H1 (cell line): Measurements from ENCODE around the gene TTC38. TPM values are rescaled to one million over a fixed set of nuclear protein-coding genes. Genes with fewer than 3 reads are reported as not detected.

Experiments
- CTCF ChIA-PET: fragments of 300-600 bp; sonication (Branson Sonifier 250); formaldehyde crosslinking; loops from one replicate; lab custom pipeline; 2021; ENCODE audit not compliant: partially characterized antibody; lab: Charles Lee
- POLR2A ChIA-PET: fragments of 300-600 bp; sonication (Branson Sonifier 250); formaldehyde crosslinking; loops from one replicate; lab custom pipeline; 2021; ENCODE audit warnings: inconsistent platforms; ENCODE audit not compliant: partially characterized antibody; lab: Charles Lee
- DNase-seq, 2 experiments: peaks; one replicate each; pipeline versions ENCODE4 v3.0.0 to v3.0.0-alpha.2; 2010 to 2022; ENCODE audit warnings: low spot score in 2 of 2, low read depth in 1 of 2, mixed read lengths in 1 of 2
- FAIRE-seq: peaks from 2 replicates; lab custom pipeline; 2011; peaks lifted over from hg19 to GRCh38; lab: Jason Lieb, UNC
- H2AFZ ChIP-seq: 2 replicates; pipeline ENCODE4 v1.8.1; 2012; ENCODE audit warnings: low read length, inconsistent platforms
- H2AK5ac ChIP-seq: 2 replicates; pipeline ENCODE4 v1.6.1; 2013; ENCODE audit warnings: low read depth, low read length
- H2BK120ac ChIP-seq: replicated peaks from 2 replicates; pipeline ENCODE3; 2013; ENCODE audit warnings: low read depth, low read length, inconsistent platforms
- H2BK12ac ChIP-seq: 2 replicates; pipeline ENCODE4 v1.6.1; 2013; ENCODE audit warnings: low read depth, low read length
- H2BK15ac ChIP-seq: 2 replicates; pipeline ENCODE4 v1.6.1; 2013; ENCODE audit warnings: low read length
- H2BK20ac ChIP-seq: 2 replicates; pipeline ENCODE4 v1.6.1; 2013; ENCODE audit warnings: low read length
- H2BK5ac ChIP-seq: 2 replicates; pipeline ENCODE4 v1.6.1; 2013; ENCODE audit warnings: low read depth, low read length
- H3K14ac ChIP-seq: 2 replicates; pipeline ENCODE4 v1.6.1; 2013; ENCODE audit warnings: inconsistent platforms; ENCODE audit not compliant: insufficient read length
- H3K18ac ChIP-seq: 2 replicates; pipeline ENCODE4 v1.6.1; 2013; ENCODE audit warnings: low read length; ENCODE audit errors: extremely low read depth
- H3K23ac ChIP-seq: 2 replicates; pipeline ENCODE4 v1.6.1; 2013; ENCODE audit warnings: inconsistent platforms; ENCODE audit not compliant: insufficient read length
- H3K23me2 ChIP-seq: 2 replicates; pipeline ENCODE4 v1.6.1; 2013; ENCODE audit warnings: low read depth, low read length
- H3K27ac ChIP-seq: 2 replicates; pipeline ENCODE4 v1.6.1; 2011; ENCODE audit warnings: low read depth, low read length, inconsistent platforms
- H3K27me3 ChIP-seq, 4 experiments: replicated peaks in 1 of 4; 1 replicate in 1 of 4; 2 replicates in 3 of 4; pipeline versions ENCODE4 v1.6.1 to v1.8.1; 2011 to 2013; ENCODE audit warnings: low read length in 3 of 4, mild to moderate bottlenecking in 3 of 4, inconsistent platforms in 2 of 4, mixed read lengths in 2 of 4, moderate library complexity in 1 of 4; ENCODE audit not compliant: control insufficient read depth in 3 of 4, insufficient read depth in 3 of 4; ENCODE audit errors: extremely low read depth in 1 of 4
- H3K36me3 ChIP-seq, 4 experiments: 2 replicates each; pipeline versions ENCODE4 v1.6.1 to v1.8.1; 2011 to 2013; ENCODE audit warnings: mild to moderate bottlenecking in 4 of 4, low read length in 3 of 4, moderate library complexity in 2 of 4, control low read depth in 1 of 4, inconsistent platforms in 1 of 4; ENCODE audit not compliant: insufficient read depth in 4 of 4, control insufficient read depth in 2 of 4
- H3K4ac ChIP-seq: replicated peaks from 2 replicates; pipeline ENCODE3; 2013; ENCODE audit warnings: low read length, low read depth, mixed read lengths, inconsistent platforms; ENCODE audit not compliant: insufficient read length
- H3K4me1 ChIP-seq, 4 experiments: replicated peaks in 1 of 4; 1 replicate in 1 of 4; 2 replicates in 3 of 4; pipeline versions ENCODE4 v1.6.1 to v1.8.1; 2011 to 2013; ENCODE audit warnings: low read length in 3 of 4, inconsistent platforms in 2 of 4, mixed read lengths in 1 of 4; ENCODE audit not compliant: insufficient read depth in 4 of 4, control insufficient read depth in 3 of 4
- H3K4me2 ChIP-seq, 2 experiments: 2 replicates each; pipeline versions ENCODE4 v1.6.1 to v1.8.1; 2011 to 2013; ENCODE audit warnings: low read depth in 2 of 2, low read length in 2 of 2, control low read depth in 1 of 2, inconsistent platforms in 1 of 2, mild to moderate bottlenecking in 1 of 2; ENCODE audit not compliant: insufficient read depth in 1 of 2
- H3K4me3 ChIP-seq, 4 experiments: fragments of 200-600, 300-600 bp in 1 of 4; sonication (generic), shearing (Covaris generic), sonication (Bioruptor Twin) in 1 of 4; 2 replicates each; pipeline versions ENCODE4 v1.5.1 to v1.8.1; 2011 to 2016; ENCODE audit warnings: low read length in 4 of 4, low read depth in 3 of 4, control low read depth in 2 of 4, inconsistent platforms in 2 of 4, mild to moderate bottlenecking in 2 of 4, mixed read lengths in 1 of 4, moderate library complexity in 1 of 4; ENCODE audit not compliant: insufficient read depth in 2 of 4; ENCODE audit errors: extremely low read depth in 1 of 4
- H3K56ac ChIP-seq: replicated peaks from 2 replicates; pipeline ENCODE3; 2013; ENCODE audit warnings: low read depth, mild to moderate bottlenecking, mixed read lengths, low read length, inconsistent platforms; ENCODE audit not compliant: insufficient read length
- H3K79me1 ChIP-seq: 2 replicates; pipeline ENCODE4 v1.6.1; 2013; ENCODE audit warnings: low read depth, low read length, control low read depth
- H3K79me2 ChIP-seq, 2 experiments: 2 replicates each; pipeline versions ENCODE4 v1.6.1 to v1.8.1; 2012 to 2013; ENCODE audit warnings: low read length in 2 of 2, mild to moderate bottlenecking in 2 of 2, inconsistent platforms in 1 of 2; ENCODE audit not compliant: insufficient read depth in 2 of 2, control insufficient read depth in 1 of 2
- H3K9ac ChIP-seq, 4 experiments: replicated peaks in 1 of 4; 1 replicate in 1 of 4; 2 replicates in 3 of 4; pipeline versions ENCODE4 v1.6.1 to v1.8.1; 2011 to 2013; ENCODE audit warnings: low read depth in 3 of 4, low read length in 3 of 4, control low read depth in 2 of 4, mild to moderate bottlenecking in 2 of 4, moderate library complexity in 2 of 4, inconsistent platforms in 1 of 4; ENCODE audit errors: extremely low read depth in 1 of 4
- H3K9me3 ChIP-seq, 2 experiments: 2 replicates each; pipeline versions ENCODE4 v1.6.1 to v1.8.1; 2012 to 2013; ENCODE audit warnings: mild to moderate bottlenecking in 2 of 2, moderate library complexity in 2 of 2, control low read depth in 1 of 2, inconsistent platforms in 1 of 2, low read depth in 1 of 2, low read length in 1 of 2, mixed read lengths in 1 of 2; ENCODE audit not compliant: insufficient read depth in 2 of 2
- H4K20me1 ChIP-seq, 2 experiments: replicated peaks in 1 of 2; 2 replicates each; pipeline versions ENCODE3 to v1.8.1; 2011 to 2013; ENCODE audit warnings: inconsistent platforms in 2 of 2, low read length in 2 of 2, mild to moderate bottlenecking in 1 of 2; ENCODE audit not compliant: insufficient read depth in 2 of 2, control insufficient read depth in 1 of 2
- H4K5ac ChIP-seq: 2 replicates; pipeline ENCODE4 v1.6.1; 2013; ENCODE audit warnings: low read length, low read depth, mixed read lengths, inconsistent platforms; ENCODE audit not compliant: insufficient read length
- H4K8ac ChIP-seq: 2 replicates; pipeline ENCODE4 v1.8.0; 2013; ENCODE audit warnings: mild to moderate bottlenecking, moderate library complexity, low read length, inconsistent platforms; ENCODE audit not compliant: insufficient read depth; ENCODE audit errors: extremely low read depth
- H4K91ac ChIP-seq: replicated peaks from 2 replicates; pipeline ENCODE3; 2013; ENCODE audit warnings: low read length, mixed read lengths, inconsistent platforms; ENCODE audit not compliant: insufficient read length
- ASH2L ChIP-seq: fragments of 200-600, 300-600 bp; sonication (generic); IDR thresholded peaks from one replicate; pipeline ENCODE4 v1.7.1; 2017; ENCODE audit warnings: low read length
- CTBP2 ChIP-seq: IDR thresholded peaks from 2 replicates; pipeline ENCODE4 v1.7.0; 2011; ENCODE audit warnings: borderline replicate concordance, mild to moderate bottlenecking, moderate library complexity, mixed read lengths, low read length; ENCODE audit not compliant: insufficient read depth, insufficient read length
- EGR1 ChIP-seq: IDR thresholded peaks from 2 replicates; pipeline ENCODE4 v1.6.1; 2011; ENCODE audit warnings: low read depth, low read length, borderline replicate concordance
- EP300 ChIP-seq, 2 experiments: IDR thresholded peaks; 1 replicate in 1 of 2; 2 replicates in 1 of 2; pipeline ENCODE4 v1.6.1; 2011 to 2012; ENCODE audit warnings: low read depth in 2 of 2, low read length in 2 of 2, mild to moderate bottlenecking in 2 of 2, borderline replicate concordance in 1 of 2, inconsistent platforms in 1 of 2, moderate library complexity in 1 of 2
- KDM1A ChIP-seq: fragments of 200-600, 300-600 bp; sonication (generic); IDR thresholded peaks from 2 replicates; pipeline ENCODE4 v1.7.1; 2016; ENCODE audit warnings: mild to moderate bottlenecking, low read length, borderline replicate concordance
- KDM4A ChIP-seq: IDR thresholded peaks from one replicate; pipeline ENCODE4 v1.7.1; 2012; ENCODE audit warnings: low read depth, mild to moderate bottlenecking, moderate library complexity, low read length, inconsistent platforms; ENCODE audit not compliant: severe bottlenecking
- MAFK ChIP-seq: IDR thresholded peaks from 2 replicates; pipeline ENCODE4 v1.6.1; 2012; ENCODE audit warnings: low read depth, mild to moderate bottlenecking, improper control_type of control experiment, low read length
- NRF1 ChIP-seq: IDR thresholded peaks from 2 replicates; pipeline ENCODE4 v1.6.1; 2011; ENCODE audit warnings: mild to moderate bottlenecking, low read depth, low read length, improper control_type of control experiment
- POLR2AphosphoS5 ChIP-seq: IDR thresholded peaks from 2 replicates; pipeline ENCODE4 v1.6.1; 2011; ENCODE audit warnings: low read depth, low read length
- SP1 ChIP-seq: IDR thresholded peaks from 2 replicates; pipeline ENCODE4 v1.6.1; 2011; ENCODE audit warnings: low read depth, low read length
- SP2 ChIP-seq: IDR thresholded peaks from 2 replicates; pipeline ENCODE4 v1.6.1; 2012; ENCODE audit warnings: mild to moderate bottlenecking, low read length, inconsistent platforms
- SUZ12 ChIP-seq: fragments of 200-600 bp; sonication (generic); IDR thresholded peaks from 2 replicates; pipeline ENCODE4 v1.6.1; 2012; ENCODE audit warnings: mild to moderate bottlenecking, inconsistent platforms, low read length, moderate library complexity, mixed read lengths
- TEAD4 ChIP-seq: IDR thresholded peaks from 2 replicates; pipeline ENCODE4 v1.6.1; 2012; ENCODE audit warnings: low read depth, low read length, inconsistent platforms, mixed read lengths
- WGBS, 2 experiments: shearing (Covaris generic) in 1 of 2; methylation state at CpG; one replicate each; pipeline versions ENCODE4 v1.1.6 to v1.1.7; 2013 to 2015; ENCODE audit warnings: low lambda C conversion rate in 2 of 2, mixed read lengths in 2 of 2, inconsistent platforms in 1 of 2, low coverage in 1 of 2, missing lambda C conversion rate in 1 of 2; ENCODE audit not compliant: insufficient replicate concordance in 2 of 2, insufficient coverage in 1 of 2, insufficient read length in 1 of 2; ENCODE audit errors: extremely low coverage in 1 of 2, missing lambda C conversion rate in 1 of 2; 5-methylcytosine and 5-hydroxymethylcytosine counted together
- polyA plus RNA-seq, 7 experiments: library from polyadenylated mRNA; depleted of rRNA in 3 of 7; stranded (reverse) in 5 of 7; unstranded in 2 of 7; fragments of >200 nt in 5 of 7; fragments of 200-250 nt in 2 of 7; gene quantifications; 1 replicate in 5 of 7; 2 replicates in 1 of 7; 4 replicates in 1 of 7; pipeline versions ENCODE4 v1.2.1 to v1.2.3, GENCODE V29; 2011 to 2013; ENCODE audit warnings: missing spikeins in 2 of 7, mixed read lengths in 2 of 7
- total RNA-seq: library from RNA; stranded (reverse); fragmentation: NEBNext Ultra II Directional; extraction: Animal tissue kit (Norgen Biotek cat#: 25700); gene quantifications from 2 replicates; pipeline ENCODE4 v1.2.1, GENCODE V29; 2021

TTC38 gene
- total and polyA plus RNA-seq, 2 of the 8 experiments (the other 6 are each of a cell fraction or from before 2014, with no cell fraction given): 25.3 to 34.8 TPM

DNA sequence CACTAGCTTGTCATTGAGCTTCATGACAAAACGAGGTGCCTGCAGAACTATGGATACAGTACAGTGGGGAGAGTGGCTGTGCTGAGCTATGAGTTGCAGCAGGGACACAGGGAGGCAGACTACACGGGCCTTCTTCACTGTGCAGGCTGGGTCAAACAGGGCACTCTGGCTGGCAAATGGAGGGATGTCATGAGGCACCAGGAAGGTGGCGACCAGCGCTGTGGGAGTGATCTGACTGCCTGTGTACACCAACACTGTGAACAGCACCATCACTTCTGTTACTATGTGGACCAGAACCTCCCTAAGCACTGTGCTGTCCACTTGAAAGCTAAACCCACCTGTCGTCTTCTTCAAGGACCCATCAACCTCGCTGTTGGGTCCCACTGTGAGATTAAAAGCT lies 7.8 kb upstream of the TTC38 start:
- no peak overlapping the region for H3K14ac ChIP-seq
- H3K18ac ChIP-seq: no peak overlapping the region
- DNase-seq (no peak), FAIRE-seq (no peak)
- H3K4ac ChIP-seq: no peak overlapping the region
- H3K27ac ChIP-seq: no peak overlapping the region
- no peak overlapping the region for H2AFZ ChIP-seq
- peaks cover 0 to 6% of the 10 kb centered on the region in 2 experiments; a peak in 2 of 4 replicates for H3K9me3 ChIP-seq
- H3K36me3 ChIP-seq: no peaks in the 10 kb centered on the region
- no peak overlapping the region for H2BK5ac ChIP-seq
- no peaks in the 10 kb centered on the region for H4K20me1 ChIP-seq
- no peak overlapping the region for H4K8ac ChIP-seq
- H2AK5ac ChIP-seq: no peak overlapping the region
- H3K9ac ChIP-seq: no peak overlapping the region
- H3K23me2 ChIP-seq: no peaks in the 10 kb centered on the region; the same call in 1 of the 2 replicates
- no peaks in the 10 kb centered on the region for H3K79me1 ChIP-seq
- no peaks in the 10 kb centered on the region for H3K79me2 ChIP-seq
- H3K23ac ChIP-seq: no peak overlapping the region
- H3K4me2 ChIP-seq: no peak overlapping the region
- no peak overlapping the region for H4K91ac ChIP-seq
- no peak overlapping the region for H2BK20ac ChIP-seq
- H3K4me3 ChIP-seq: no peak overlapping the region
- no peak overlapping the region for H2BK120ac ChIP-seq
- H4K5ac ChIP-seq: no peak overlapping the region
- ChIA-PET POLR2A (interaction anchor here (0.6 to 0.9 kb wide), 2 partner anchors 10 to 27 kb away, joined by 3 to 4 read pairs; partner anchors contain the start of gene CDPF1), CTCF (interaction anchor here (0.7 to 1.6 kb wide), 2 partner anchors 10 to 23 kb away, joined by 3 to 6 read pairs; partner anchors contain the start of gene CDPF1)
- no peak overlapping the region for H3K56ac ChIP-seq
- H2BK12ac ChIP-seq: no peak overlapping the region
- no peak for TF ChIP-seq EGR1
- no peak for TF ChIP-seq KDM4A
- TF ChIP-seq EP300 (IDR thresholded peaks at IDR 0.05; ENCODE audit: borderline replicate concordance in 1 of 2, low read depth in 2 of 2, low read length in 2 of 2): no peak
- TF ChIP-seq MAFK: no peak
- no peak for TF ChIP-seq CTBP2
- TF ChIP-seq ASH2L: no peak
- TF ChIP-seq TEAD4: no peak
- TF ChIP-seq SP2: no peak
- no peak for TF ChIP-seq KDM1A
- no peak for TF ChIP-seq NRF1
- no peak for TF ChIP-seq POLR2AphosphoS5
- TF ChIP-seq SUZ12: no peak
- TF ChIP-seq SP1: no peak
- peaks cover 18 to 60% (median 34%) of the 10 kb centered on the region in 4 experiments for H3K27me3 ChIP-seq
- H2BK15ac ChIP-seq: no peak overlapping the region
- WGBS, 2 experiments: 85% methylated on average over 6 of the region's 6 CpGs; no CpG with 5 or more reads in 1 of the 2 experiments
- no peaks in the 10 kb centered on the region for H3K4me1 ChIP-seq
